ENCODE results near the gene SLC25A33. TPM values are rescaled to one million over a fixed set of nuclear protein-coding genes. Genes with fewer than 3 reads are reported as not detected.

SLC25A33 gene
- total and polyA plus RNA-seq, 7 donors, result 1.7 to 26.8 (median 7.7) TPM

DNA sequence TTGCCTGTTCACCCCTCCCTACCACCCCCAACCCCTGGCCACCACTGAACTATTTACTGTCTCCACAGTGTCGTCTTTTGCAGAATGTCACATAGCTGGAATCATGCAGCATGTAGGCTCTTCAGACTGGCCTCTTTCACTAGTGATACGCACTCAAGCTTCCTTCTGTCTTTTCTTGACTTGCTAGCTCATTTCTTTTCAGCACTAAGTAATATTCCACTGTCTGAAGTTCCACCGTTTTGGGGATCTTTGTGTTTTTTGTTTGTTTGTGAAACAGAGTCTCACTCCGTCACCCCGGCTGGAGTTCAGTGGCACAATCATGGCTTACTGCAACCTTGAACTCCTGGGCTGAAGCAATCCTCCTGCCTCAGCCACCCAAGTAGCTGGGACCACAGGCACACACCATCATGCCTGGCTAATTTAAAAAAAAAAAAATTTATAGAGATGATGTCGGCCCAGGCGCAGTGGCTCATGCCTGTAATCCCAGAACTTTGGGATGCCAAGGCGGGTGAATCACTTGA lies 43.4 kb upstream of the SLC25A33 start:
- ATAC-seq (no peak), DNase-seq (no peak)
- H3K27ac ChIP-seq, result no peak overlapping the region
- 84 to 91% (median 89%) methylated on average over 8 of the region's 8 CpGs for WGBS, 3 donors
- H3K27me3 ChIP-seq (ENCODE audit: insufficient read depth in 3 of 3, low read length in 2 of 3), result no peaks in the 10 kb centered on the region
- H3K36me3 ChIP-seq (ENCODE audit: insufficient read depth in 1 of 2, low read depth in 1 of 2), result no peaks in the 10 kb centered on the region
- TF ChIP-seq, protein P1, sequence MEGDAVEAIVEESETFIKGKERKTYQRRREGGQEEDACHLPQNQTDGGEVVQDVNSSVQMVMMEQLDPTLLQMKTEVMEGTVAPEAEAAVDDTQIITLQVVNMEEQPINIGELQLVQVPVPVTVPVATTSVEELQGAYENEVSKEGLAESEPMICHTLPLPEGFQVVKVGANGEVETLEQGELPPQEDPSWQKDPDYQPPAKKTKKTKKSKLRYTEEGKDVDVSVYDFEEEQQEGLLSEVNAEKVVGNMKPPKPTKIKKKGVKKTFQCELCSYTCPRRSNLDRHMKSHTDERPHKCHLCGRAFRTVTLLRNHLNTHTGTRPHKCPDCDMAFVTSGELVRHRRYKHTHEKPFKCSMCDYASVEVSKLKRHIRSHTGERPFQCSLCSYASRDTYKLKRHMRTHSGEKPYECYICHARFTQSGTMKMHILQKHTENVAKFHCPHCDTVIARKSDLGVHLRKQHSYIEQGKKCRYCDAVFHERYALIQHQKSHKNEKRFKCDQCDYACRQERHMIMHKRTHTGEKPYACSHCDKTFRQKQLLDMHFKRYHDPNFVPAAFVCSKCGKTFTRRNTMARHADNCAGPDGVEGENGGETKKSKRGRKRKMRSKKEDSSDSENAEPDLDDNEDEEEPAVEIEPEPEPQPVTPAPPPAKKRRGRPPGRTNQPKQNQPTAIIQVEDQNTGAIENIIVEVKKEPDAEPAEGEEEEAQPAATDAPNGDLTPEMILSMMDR (IDR thresholded peaks at IDR 0.05), result no peak
- no peaks in the 10 kb centered on the region for H3K9me3 ChIP-seq
- intact Hi-C loops (cut with DNase I), result loop anchor here (1.0 to 5.0 kb wide), 3 partner anchors 61 to 77 kb away; no protein-coding TSS in a partner anchor
- no peak overlapping the region for H3K4me3 ChIP-seq
- peaks cover 6% of the 10 kb centered on the region for H3K4me1 ChIP-seq

DNA sequence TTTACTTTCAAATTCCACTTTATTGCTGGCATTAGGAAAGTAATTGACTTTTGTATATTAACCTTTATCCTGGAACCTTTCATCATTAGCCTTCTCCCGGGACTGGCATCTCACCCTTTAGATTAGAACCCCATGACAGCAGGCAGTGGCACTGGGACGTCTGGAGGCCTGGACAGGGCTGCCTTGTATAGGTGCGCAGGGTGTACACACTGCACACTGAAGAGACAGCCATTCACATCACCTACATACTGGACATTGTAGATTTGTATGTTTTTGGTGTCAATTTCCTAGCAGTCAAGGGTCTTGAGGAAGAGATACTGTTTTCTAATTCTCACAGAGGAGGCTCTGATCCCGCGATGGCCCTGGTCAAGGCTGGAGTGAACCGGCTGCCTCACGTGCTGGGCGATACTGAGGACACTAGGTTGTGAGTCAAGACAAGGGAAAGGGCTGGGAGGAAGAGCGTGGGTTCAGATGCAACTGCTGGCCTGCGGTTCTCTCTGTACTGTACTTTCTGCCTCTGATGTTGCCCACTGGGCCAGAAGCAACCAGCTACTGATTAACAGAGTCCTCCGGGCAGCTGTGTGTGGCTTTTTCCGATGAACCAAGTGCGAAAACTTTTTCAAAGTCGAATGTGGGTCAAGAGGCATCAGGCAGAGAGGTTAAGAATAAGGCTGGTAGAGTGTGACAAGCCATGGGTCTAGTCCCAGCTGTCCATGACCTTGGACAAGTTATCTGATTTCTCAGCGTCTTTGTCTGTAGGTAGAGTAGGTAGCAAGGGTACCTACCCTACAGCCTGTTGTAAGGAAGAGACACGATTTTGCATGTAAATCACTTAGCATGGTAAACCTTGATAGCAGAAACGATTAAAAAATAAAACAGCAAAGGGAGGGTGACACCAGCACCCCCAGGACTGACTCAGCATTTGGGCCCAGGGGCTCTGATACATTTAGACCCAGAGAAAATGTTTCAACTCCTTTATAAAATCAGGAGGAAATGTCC lies 38.2 kb upstream of the SLC25A33 start:
- Histone ChIP-seq H3K4me1 (peaks cover 13% of the 10 kb centered on the region), H3K27ac (no peak overlapping the region), H3K36me3 (ENCODE audit: insufficient read depth in 1 of 2, low read depth in 1 of 2) (no peaks in the 10 kb centered on the region), H3K4me3 (peak overlapping the region; percentile 49), H3K27me3 (ENCODE audit: insufficient read depth in 3 of 3, low read length in 2 of 3) (no peaks in the 10 kb centered on the region), H3K9me3 (no peaks in the 10 kb centered on the region)
- no peak for ATAC-seq
- WGBS, 3 donors, result 79 to 88% (median 81%) methylated on average over 17 of the region's 17 CpGs
- TF ChIP-seq, protein P1 (IDR thresholded peaks at IDR 0.05), result no peak
- no peak for DNase-seq
- intact Hi-C loops (cut with DNase I), result no loop called here

DNA sequence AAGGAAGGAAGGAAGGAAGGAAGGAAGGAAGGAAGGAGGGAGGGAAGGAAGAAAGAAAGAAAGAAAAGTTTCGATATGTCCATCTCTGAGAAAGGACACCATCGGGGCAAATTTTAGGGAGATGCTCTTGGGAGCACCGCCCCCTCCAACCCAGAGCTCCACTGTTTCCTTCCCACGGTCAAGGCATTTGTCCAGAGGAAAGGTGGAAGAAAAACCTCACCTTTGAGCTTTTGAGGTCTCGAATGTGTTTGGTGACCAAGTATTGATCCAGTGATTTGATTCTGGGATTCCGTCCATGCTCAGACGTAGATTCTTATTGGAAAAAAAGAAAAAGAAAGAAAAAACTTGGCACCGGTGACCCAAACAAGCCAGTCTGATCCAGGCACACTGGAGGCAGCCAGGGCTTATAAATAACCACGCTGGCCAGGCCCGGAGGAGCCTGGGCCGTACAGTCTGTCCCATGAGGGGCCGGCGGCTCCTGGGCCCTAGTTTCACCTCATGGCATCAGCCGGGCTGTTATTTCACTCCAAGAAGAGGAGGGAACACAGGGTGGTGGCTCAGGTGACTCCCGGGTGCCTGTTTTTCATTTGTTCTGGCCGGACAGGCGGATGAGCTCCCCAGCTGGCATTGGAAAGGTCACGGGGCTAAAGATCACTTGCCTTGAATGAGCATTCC lies 36.1 kb upstream of the SLC25A33 start:
- H3K27ac ChIP-seq, result peak overlapping the region; percentile 76
- no peaks in the 10 kb centered on the region for H3K27me3 ChIP-seq (ENCODE audit: insufficient read depth in 3 of 3, low read length in 2 of 3)
- TF ChIP-seq, protein P1 (IDR thresholded peaks at IDR 0.05), result no peak
- DNase-seq (peak; percentile 54 to 92), ATAC-seq (peak; percentile 92 to 98 (median 95))
- H3K9me3 ChIP-seq, result no peaks in the 10 kb centered on the region
- peaks cover 13% of the 10 kb centered on the region for H3K4me1 ChIP-seq
- peak overlapping the region; percentile 49 for H3K4me3 ChIP-seq
- intact Hi-C loops (cut with DNase I), result no loop called here
- 26 to 42% (median 35%) methylated on average over 18 of the region's 18 CpGs for WGBS, 3 donors
- no peaks in the 10 kb centered on the region for H3K36me3 ChIP-seq (ENCODE audit: insufficient read depth in 1 of 2, low read depth in 1 of 2)

DNA sequence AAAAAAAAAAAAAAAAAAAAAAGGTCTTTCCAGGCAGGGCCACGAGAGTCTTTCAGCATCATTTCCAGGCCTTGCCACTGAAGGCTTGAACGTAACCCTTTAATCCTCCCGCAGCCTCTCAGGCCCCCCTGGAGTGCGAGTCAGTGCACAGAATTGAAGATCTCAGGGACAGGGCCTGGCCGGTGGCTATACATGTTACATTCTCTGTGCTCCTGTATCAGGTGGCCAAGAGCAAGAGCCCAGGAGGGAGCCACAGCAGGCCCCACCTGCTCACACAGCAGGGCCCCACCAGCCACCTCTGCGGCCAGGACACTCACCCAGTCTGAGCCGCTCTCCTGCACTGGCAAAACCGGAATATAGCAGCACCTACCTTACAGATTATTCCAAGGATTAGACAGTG lies 34.1 kb upstream of the SLC25A33 start:
- ATAC-seq (no peak), DNase-seq (no peak)
- H3K9me3 ChIP-seq, result no peaks in the 10 kb centered on the region
- H3K36me3 ChIP-seq (ENCODE audit: insufficient read depth in 1 of 2, low read depth in 1 of 2), result no peaks in the 10 kb centered on the region
- peaks cover 13% of the 10 kb centered on the region for H3K4me1 ChIP-seq
- TF ChIP-seq, protein P1 (IDR thresholded peaks at IDR 0.05), result no peak
- 81 to 85% (median 85%) methylated on average over 8 of the region's 8 CpGs for WGBS, 3 donors
- no peak overlapping the region for H3K4me3 ChIP-seq
- intact Hi-C loops (cut with DNase I), result no loop called here
- no peak overlapping the region for H3K27ac ChIP-seq
- no peaks in the 10 kb centered on the region for H3K27me3 ChIP-seq (ENCODE audit: insufficient read depth in 3 of 3, low read length in 2 of 3)
